Stimulated activated CD8-positive, alpha-beta memory T cell treated with anti-CD3 and anti-CD28 coated beads, Interleukin-4, amount 100 ng/mL, for 4 hours (primary cell): ENCODE measurements around the gene ZBTB2.
A peak's percentile ranks its signal among the peaks of the same experiment; 100 is the strongest.
"Not testable (repeated sequence)": the region's sequence is repeated elsewhere in the genome, so short reads cannot be mapped to it uniquely, and the experiment has no call there.

Source experiments
- DNase-seq, 2 donors: peaks; one replicate each; pipeline ENCODE4 v3.0.0-alpha.2; 2020; ENCODE audit warnings: low read depth in 2 of 2, low spot score in 1 of 2

The ZBTB2 gene

GRCh38 chr6:151335930-151336329 is 55.4 kb downstream of the ZBTB2 start:
- no peak for DNase-seq

- no peak for DNase-seq
Observed at GRCh38 chr6:151330130-151330696, 61.1 kb downstream of the ZBTB2 start.

DNA sequence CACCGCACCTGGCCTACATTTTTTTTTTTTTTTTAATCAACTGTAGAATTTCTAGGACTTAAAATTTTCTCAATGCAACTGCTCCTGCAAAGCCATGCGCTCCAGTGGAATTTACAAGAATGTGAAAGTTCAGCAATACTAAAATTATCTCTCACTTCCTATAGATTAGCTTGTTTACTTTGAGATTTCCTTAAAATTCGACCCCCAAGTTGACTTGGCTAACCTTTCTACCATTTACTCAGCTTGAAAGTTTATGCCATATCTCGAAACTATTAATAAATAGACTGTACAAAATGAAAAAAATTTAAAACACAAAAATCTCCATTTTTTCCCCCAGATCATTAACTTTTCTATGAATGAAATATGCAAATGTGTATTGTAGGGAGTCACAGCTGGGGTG is 64.3 kb downstream of the ZBTB2 start:
- no peak for DNase-seq

GRCh38 chr6:151326116-151326825 is 65.1 kb downstream of the ZBTB2 start:
- no peak for DNase-seq

- no peak for DNase-seq
Observed at GRCh38 chr6:151325075-151326050, 66.0 kb downstream of the ZBTB2 start.

DNA sequence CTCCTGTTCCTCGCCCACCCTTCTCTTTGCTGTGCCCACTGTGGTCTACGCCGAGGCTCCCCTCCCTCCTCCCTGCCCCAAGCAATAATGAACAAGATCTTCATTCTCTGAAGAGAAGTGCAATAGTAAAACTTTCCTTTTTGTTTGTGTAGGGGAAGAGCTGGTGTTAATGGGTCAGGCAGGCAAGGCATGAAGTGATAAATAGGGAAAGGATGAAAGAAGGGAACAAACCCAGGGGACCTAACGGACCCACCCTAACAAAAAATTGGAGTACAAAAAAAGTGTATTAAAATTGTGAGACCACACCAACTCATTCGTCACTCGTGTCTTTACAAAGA is 66.9 kb downstream of the ZBTB2 start:
- DNase-seq = no peak

GRCh38 chr6:151323791-151324487 is 67.4 kb downstream of the ZBTB2 start:
- DNase-seq = peak; percentile 25 to 42

- DNase-seq = no peak
Observed at GRCh38 chr6:151322570-151322969, 68.8 kb downstream of the ZBTB2 start.

GRCh38 chr6:151321438-151321837 is 69.9 kb downstream of the ZBTB2 start:
- no peak for DNase-seq

- DNase-seq = no peak
Observed at GRCh38 chr6:151320140-151320539, 71.2 kb downstream of the ZBTB2 start.

- no peak for DNase-seq
Observed at GRCh38 chr6:151317995-151318365, 73.4 kb downstream of the ZBTB2 start.

GRCh38 chr6:151317103-151317994 is 74.0 kb downstream of the ZBTB2 start:
- no peak for DNase-seq

DNA sequence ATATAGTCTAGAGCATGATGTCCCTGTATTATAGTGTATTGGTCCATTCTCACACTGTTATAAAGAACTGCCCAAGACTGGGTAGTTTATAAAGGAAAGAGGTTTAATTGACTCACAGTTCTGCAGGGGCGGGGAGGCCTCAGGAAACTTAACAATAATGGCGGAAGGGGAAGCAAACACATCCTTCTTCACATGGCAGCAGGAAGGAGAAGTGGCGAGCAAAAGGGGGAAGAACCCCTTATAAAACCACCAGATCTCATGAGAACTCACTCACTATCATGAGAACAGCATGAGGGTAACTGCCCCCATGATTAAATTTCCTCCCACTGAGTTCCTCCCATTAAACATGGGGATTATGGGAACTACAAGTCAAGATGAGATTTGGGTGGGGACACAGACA is 75.7 kb downstream of the ZBTB2 start:
- not testable (repeated sequence) for DNase-seq
